SK-N-SH (cell line): ENCODE results near the gene CDX1. TPM values are rescaled to one million over a fixed set of nuclear protein-coding genes. Genes with fewer than 3 reads are reported as not detected.

Source experiments
- CTCF ChIA-PET: fragments of 300-600, 350-600 bp; formaldehyde crosslinking; extraction: SDS; loops from one replicate; lab custom pipeline; 2021; lab: Yijun Ruan, JAX
- POLR2A ChIA-PET: fragments of 350-600 bp; sonication (Branson Sonifier 250); formaldehyde crosslinking; extraction: SDS; loops from one replicate; lab custom pipeline; 2020; ENCODE audit warnings: antibody characterized with exemption, inconsistent platforms; lab: Yijun Ruan, JAX
- DNase-seq: peaks from one replicate; pipeline ENCODE4 v3.0.0; 2012
- H2AFZ ChIP-seq: fragments of 200-600 bp; sonication (generic); 2 replicates; pipeline ENCODE4 v1.8.1; 2016; ENCODE audit warnings: antibody characterized with exemption, mild to moderate bottlenecking, low read depth
- H3F3A ChIP-seq: fragments of 200-600 bp; sonication (generic); replicated peaks from 2 replicates; pipeline ENCODE3; 2016; ENCODE audit warnings: antibody characterized with exemption, mild to moderate bottlenecking; ENCODE audit not compliant: insufficient read depth
- H3K27ac ChIP-seq, 2 experiments: fragments of 200-500 bp in 1 of 2; fragments of 200-600 bp in 1 of 2; sonication (Bioruptor generic) in 1 of 2; sonication (generic), shearing (Covaris generic) in 1 of 2; 2 replicates each; pipeline versions ENCODE4 v1.5.1 to v1.6.1; 2014 to 2016; ENCODE audit warnings: low read depth in 2 of 2, inconsistent platforms in 1 of 2, low read length in 1 of 2, mild to moderate bottlenecking in 1 of 2, mixed read lengths in 1 of 2
- H3K27me3 ChIP-seq: fragments of 200-600 bp; sonication (generic), shearing (Covaris generic); 2 replicates; pipeline ENCODE4 v1.6.1; 2016; ENCODE audit warnings: mixed run types; ENCODE audit not compliant: insufficient read depth
- H3K36me3 ChIP-seq, 2 experiments: fragments of 200-500 bp in 1 of 2; fragments of 200-600 bp in 1 of 2; sonication (Bioruptor generic) in 1 of 2; sonication (generic) in 1 of 2; replicated peaks in 1 of 2; 2 replicates each; pipeline versions ENCODE3 to v1.5.1; 2014 to 2016; ENCODE audit warnings: low read length in 1 of 2, mild to moderate bottlenecking in 1 of 2; ENCODE audit not compliant: insufficient read depth in 2 of 2, control insufficient read depth in 1 of 2
- H3K4me1 ChIP-seq, 2 experiments: fragments of 200-500 bp in 1 of 2; fragments of 200-600 bp in 1 of 2; sonication (Bioruptor generic) in 1 of 2; sonication (generic), shearing (Covaris generic) in 1 of 2; 2 replicates each; pipeline versions ENCODE4 v1.5.1 to v1.6.1; 2014 to 2016; ENCODE audit warnings: low read depth in 1 of 2, low read length in 1 of 2, mixed run types in 1 of 2; ENCODE audit not compliant: insufficient read depth in 2 of 2, control insufficient read depth in 1 of 2
- H3K4me2 ChIP-seq: fragments of 200-600 bp; sonication (generic), shearing (Covaris generic); 2 replicates; pipeline ENCODE4 v1.6.1; 2017; ENCODE audit warnings: mixed run types
- H3K4me3 ChIP-seq, 2 experiments: fragments of 200-500 bp in 1 of 2; fragments of 200-600 bp in 1 of 2; sonication (Bioruptor generic) in 1 of 2; sonication (generic), shearing (Covaris generic) in 1 of 2; 2 replicates each; pipeline versions ENCODE4 v1.5.1 to v1.8.1; 2014 to 2016; ENCODE audit warnings: low read depth in 2 of 2, inconsistent platforms in 1 of 2, low read length in 1 of 2, mild to moderate bottlenecking in 1 of 2, mixed read lengths in 1 of 2, moderate library complexity in 1 of 2
- H3K79me2 ChIP-seq: fragments of 200-600 bp; sonication (generic); 2 replicates; pipeline ENCODE4 v1.8.1; 2017; ENCODE audit warnings: mild to moderate bottlenecking; ENCODE audit not compliant: insufficient read depth
- H3K9ac ChIP-seq: fragments of 200-600 bp; sonication (generic); 2 replicates; pipeline ENCODE4 v1.6.1; 2017; ENCODE audit warnings: mixed run types
- H3K9me2 ChIP-seq: fragments of 200-600 bp; sonication (generic); 2 replicates; pipeline ENCODE4 v1.6.1; 2017; ENCODE audit warnings: mixed run types
- H3K9me3 ChIP-seq: fragments of 200-600 bp; sonication (generic); 2 replicates; pipeline ENCODE4 v1.6.1; 2017; ENCODE audit warnings: mixed run types, mild to moderate bottlenecking, moderate library complexity
- H4K20me1 ChIP-seq: fragments of 200-600 bp; sonication (generic); 2 replicates; pipeline ENCODE4 v1.6.1; 2017; ENCODE audit warnings: mild to moderate bottlenecking, mixed run types; ENCODE audit not compliant: insufficient read depth
- EZH2phosphoT487 ChIP-seq: fragments of 200-600 bp; sonication (generic); IDR thresholded peaks from 2 replicates; pipeline ENCODE4 v1.6.1; 2017; ENCODE audit warnings: low read depth, mixed run types, mild to moderate bottlenecking, antibody characterized with exemption, moderate library complexity, borderline replicate concordance
- FOSL2 ChIP-seq: IDR thresholded peaks from 2 replicates; pipeline ENCODE4 v1.4.0; 2012; ENCODE audit warnings: low read depth, mild to moderate bottlenecking, moderate library complexity, borderline replicate concordance
- GABPA ChIP-seq: IDR thresholded peaks from 2 replicates; pipeline ENCODE4 v1.4.0; 2012; ENCODE audit warnings: low read depth, mild to moderate bottlenecking
- NFIC ChIP-seq: IDR thresholded peaks from 2 replicates; pipeline ENCODE4 v1.4.0; 2012; ENCODE audit warnings: borderline replicate concordance
- RAD21 ChIP-seq: IDR thresholded peaks from 2 replicates; pipeline ENCODE4 v1.6.1; 2012; ENCODE audit warnings: mild to moderate bottlenecking, low read length
- RFX5 ChIP-seq: IDR thresholded peaks from 2 replicates; pipeline ENCODE4 v1.6.1; 2012; ENCODE audit warnings: mild to moderate bottlenecking, improper control_type of control experiment, low read length
- RXRA ChIP-seq: IDR thresholded peaks from 2 replicates; pipeline ENCODE4 v1.4.0; 2012; ENCODE audit warnings: low read depth, mild to moderate bottlenecking, borderline replicate concordance
- SIN3A ChIP-seq: IDR thresholded peaks from 2 replicates; pipeline ENCODE4 v1.6.1; 2012; ENCODE audit warnings: low read depth, mild to moderate bottlenecking, low read length, moderate library complexity, borderline replicate concordance
- SMC3 ChIP-seq: IDR thresholded peaks from 2 replicates; pipeline ENCODE4 v1.6.1; 2012; ENCODE audit warnings: low read depth, low read length, improper control_type of control experiment
- TAF1 ChIP-seq: IDR thresholded peaks from 2 replicates; pipeline ENCODE4 v1.6.1; 2012; ENCODE audit warnings: low read depth, mild to moderate bottlenecking, low read length, moderate library complexity, borderline replicate concordance
- TEAD4 ChIP-seq: IDR thresholded peaks from 2 replicates; pipeline ENCODE4 v1.4.0; 2012; ENCODE audit warnings: mild to moderate bottlenecking, borderline replicate concordance; ENCODE audit not compliant: insufficient read depth
- YY1 ChIP-seq: IDR thresholded peaks from 2 replicates; pipeline ENCODE4 v1.4.0; 2012; ENCODE audit warnings: low read depth, mild to moderate bottlenecking
- WGBS: methylation state at CpG from one replicate; pipeline ENCODE4 v1.1.6; 2017; ENCODE audit warnings: low lambda C conversion rate; 5-methylcytosine and 5-hydroxymethylcytosine counted together
- polyA plus RNA-seq, 3 experiments: library from polyadenylated mRNA; depleted of rRNA; stranded (reverse); fragments of >200 nt; gene quantifications; 2 replicates each; pipeline ENCODE4 v1.2.3, GENCODE V29; 2012
- TF ChIP-seq, protein P1 (sequence below): fragments of 150-350 bp; IDR thresholded peaks from 2 replicates; pipeline ENCODE4 v1.6.1; 2016; ENCODE audit warnings: mild to moderate bottlenecking, low read depth, low read length
- TF ChIP-seq, protein P2 (sequence below): fragments of 150-350 bp; IDR thresholded peaks from 2 replicates; pipeline ENCODE4 v1.6.1; 2017; ENCODE audit warnings: antibody characterized with exemption, low read length, low read depth, borderline replicate concordance
- TF ChIP-seq, protein P3 (sequence below): IDR thresholded peaks from 2 replicates; pipeline ENCODE4 v1.4.0; 2012; ENCODE audit warnings: low read depth, borderline replicate concordance
- TF ChIP-seq, protein P4 (sequence below): IDR thresholded peaks from 2 replicates; pipeline ENCODE4 v1.4.0; 2012; ENCODE audit warnings: low read depth
- TF ChIP-seq, protein P5 (sequence below): fragments of 200-600 bp; sonication (generic); IDR thresholded peaks from 2 replicates; pipeline ENCODE4 v1.6.1; 2017; ENCODE audit warnings: antibody characterized with exemption, mild to moderate bottlenecking, moderate library complexity

Gene CDX1
- polyA plus RNA-seq, 1 of the 3 experiments (the other 2 are of a cell fraction), result 0.23 TPM

DNA sequence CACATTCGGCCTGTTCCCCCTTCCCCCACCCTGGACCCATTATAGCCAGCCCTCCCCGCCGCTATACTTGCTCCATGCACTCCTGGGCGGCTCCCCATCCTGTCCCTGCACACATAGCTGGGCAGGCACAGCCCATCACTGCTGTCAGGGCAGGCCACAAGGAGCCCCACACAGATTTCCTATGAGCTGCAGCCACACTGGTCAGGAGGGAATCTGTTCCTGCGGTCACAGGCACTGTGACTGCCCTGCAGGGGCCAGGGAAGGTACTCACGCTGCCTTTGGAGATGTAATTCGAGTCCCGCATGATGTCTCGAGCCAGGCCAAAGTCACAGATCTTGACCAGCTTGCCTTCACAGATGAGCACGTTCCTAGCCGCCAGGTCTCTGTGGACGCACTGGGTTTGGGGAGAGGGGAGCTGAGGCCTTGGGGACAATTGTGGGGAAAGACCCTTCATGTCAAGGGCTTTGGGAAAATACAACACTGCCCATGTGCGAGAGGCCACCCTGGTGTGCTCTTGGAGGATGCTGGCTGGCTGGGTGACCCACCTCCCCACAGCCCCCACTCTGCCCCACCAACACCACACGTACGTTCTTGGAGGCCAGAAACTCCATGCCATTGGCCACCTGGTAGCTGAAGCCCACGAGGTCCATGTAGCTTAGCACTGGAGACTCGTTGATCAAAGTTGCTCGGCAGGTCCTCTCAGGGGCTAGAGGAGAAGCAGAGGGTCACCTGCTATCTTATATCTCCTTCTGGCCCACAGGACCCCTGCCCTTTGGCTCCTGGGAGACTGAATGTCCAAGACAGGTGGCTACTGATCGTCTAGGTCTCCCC is 45.7 kb upstream of the CDX1 start:
- Histone ChIP-seq H3K4me1 (no peaks in the 10 kb centered on the region), H3K9me3 (no peaks in the 10 kb centered on the region), H3K27ac (no peak overlapping the region), H3K79me2 (no peaks in the 10 kb centered on the region), H3K27me3 (no peaks in the 10 kb centered on the region), H2AFZ (no peak overlapping the region), H3K9me2 (no peaks in the 10 kb centered on the region), H4K20me1 (no peaks in the 10 kb centered on the region), H3K4me3 (no peak overlapping the region), H3K36me3 (peaks cover 9 to 81% of the 10 kb centered on the region in 2 experiments), H3F3A (no peaks in the 10 kb centered on the region), H3K9ac (no peak overlapping the region), H3K4me2 (no peak overlapping the region)
- no peak for TF ChIP-seq EZH2phosphoT487
- no peak for TF ChIP-seq TEAD4
- TF ChIP-seq, protein P1, sequence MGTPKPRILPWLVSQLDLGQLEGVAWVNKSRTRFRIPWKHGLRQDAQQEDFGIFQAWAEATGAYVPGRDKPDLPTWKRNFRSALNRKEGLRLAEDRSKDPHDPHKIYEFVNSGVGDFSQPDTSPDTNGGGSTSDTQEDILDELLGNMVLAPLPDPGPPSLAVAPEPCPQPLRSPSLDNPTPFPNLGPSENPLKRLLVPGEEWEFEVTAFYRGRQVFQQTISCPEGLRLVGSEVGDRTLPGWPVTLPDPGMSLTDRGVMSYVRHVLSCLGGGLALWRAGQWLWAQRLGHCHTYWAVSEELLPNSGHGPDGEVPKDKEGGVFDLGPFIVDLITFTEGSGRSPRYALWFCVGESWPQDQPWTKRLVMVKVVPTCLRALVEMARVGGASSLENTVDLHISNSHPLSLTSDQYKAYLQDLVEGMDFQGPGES, result no peak
- CTCF ChIA-PET, result interaction anchor here (1.1 to 12.5 kb wide), 4 partner anchors 9 to 121 kb away, joined by 3 to 173 read pairs (median 7); partner anchors contain the start of genes HMGXB3 and TIGD6
- POLR2A ChIA-PET, result interaction anchor here (2.6 kb wide), 1 partner anchor 9 kb away, joined by 8 read pairs; no protein-coding TSS in a partner anchor
- no peak for DNase-seq
- 94% methylated on average over 7 of the region's 19 CpGs for WGBS

DNA sequence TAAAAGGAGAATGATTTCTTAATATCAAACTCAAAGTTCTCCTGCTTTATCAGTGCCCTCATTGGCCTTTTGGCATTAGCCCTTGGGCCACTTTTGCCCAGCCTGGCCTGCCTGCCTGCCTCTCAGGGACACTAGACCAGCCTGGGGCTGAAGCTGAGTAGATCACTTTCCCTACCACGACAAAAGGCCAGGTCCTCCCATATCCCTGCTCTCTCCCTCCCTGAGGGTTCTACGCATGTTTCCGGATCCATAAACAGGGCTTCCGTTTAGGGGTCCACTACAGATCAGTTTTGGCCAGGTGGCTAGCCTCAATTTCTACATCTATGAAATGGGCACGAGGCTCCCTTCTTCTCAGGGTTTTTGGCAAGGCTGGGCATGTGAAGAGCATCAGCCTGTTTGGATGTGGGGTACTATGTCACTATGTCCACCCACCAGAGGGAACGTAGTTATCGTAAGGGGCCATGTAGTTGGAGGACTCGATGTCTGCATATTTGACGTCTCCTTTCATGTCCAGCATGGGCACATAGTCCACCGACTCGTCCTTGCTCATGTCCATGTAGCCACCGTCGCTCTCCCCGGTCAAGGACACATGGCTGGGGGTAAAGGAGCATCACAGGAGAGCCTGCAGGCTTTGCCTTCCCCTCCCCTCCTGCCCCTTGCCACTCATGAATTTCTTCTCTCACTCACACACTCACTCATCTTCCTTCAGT is 45.0 kb upstream of the CDX1 start:
- no peak for DNase-seq
- 91% methylated on average over 13 of the region's 14 CpGs for whole genome bisulfite sequencing
- no peak overlapping the region for H3K9ac ChIP-seq
- no peak overlapping the region for H2AFZ ChIP-seq
- CTCF ChIA-PET, result interaction anchor here (1.0 to 12.5 kb wide), 6 partner anchors 8 to 131 kb away, joined by 3 to 173 read pairs (median 4); partner anchors contain the start of genes HMGXB3 and TIGD6
- no peak overlapping the region for H3K27ac ChIP-seq
- H3K9me2 ChIP-seq, result no peaks in the 10 kb centered on the region
- no peak overlapping the region for H3K4me3 ChIP-seq
- no peak overlapping the region for H3K4me2 ChIP-seq
- no peaks in the 10 kb centered on the region for H3K79me2 ChIP-seq
- H3F3A ChIP-seq, result no peaks in the 10 kb centered on the region
- H3K36me3 ChIP-seq, result peaks cover 10 to 86% of the 10 kb centered on the region in 2 experiments
- H3K9me3 ChIP-seq, result no peaks in the 10 kb centered on the region
- no peak for TF ChIP-seq SMC3
- no peak for TF ChIP-seq YY1
- no peak for TF ChIP-seq RFX5
- TF ChIP-seq FOSL2, result no peak
- TF ChIP-seq RAD21, result no peak
- TF ChIP-seq GABPA, result no peak
- no peak for TF ChIP-seq EZH2phosphoT487
- TF ChIP-seq, protein P2, sequence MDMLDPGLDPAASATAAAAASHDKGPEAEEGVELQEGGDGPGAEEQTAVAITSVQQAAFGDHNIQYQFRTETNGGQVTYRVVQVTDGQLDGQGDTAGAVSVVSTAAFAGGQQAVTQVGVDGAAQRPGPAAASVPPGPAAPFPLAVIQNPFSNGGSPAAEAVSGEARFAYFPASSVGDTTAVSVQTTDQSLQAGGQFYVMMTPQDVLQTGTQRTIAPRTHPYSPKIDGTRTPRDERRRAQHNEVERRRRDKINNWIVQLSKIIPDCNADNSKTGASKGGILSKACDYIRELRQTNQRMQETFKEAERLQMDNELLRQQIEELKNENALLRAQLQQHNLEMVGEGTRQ, result no peak
- TF ChIP-seq, protein P3, sequence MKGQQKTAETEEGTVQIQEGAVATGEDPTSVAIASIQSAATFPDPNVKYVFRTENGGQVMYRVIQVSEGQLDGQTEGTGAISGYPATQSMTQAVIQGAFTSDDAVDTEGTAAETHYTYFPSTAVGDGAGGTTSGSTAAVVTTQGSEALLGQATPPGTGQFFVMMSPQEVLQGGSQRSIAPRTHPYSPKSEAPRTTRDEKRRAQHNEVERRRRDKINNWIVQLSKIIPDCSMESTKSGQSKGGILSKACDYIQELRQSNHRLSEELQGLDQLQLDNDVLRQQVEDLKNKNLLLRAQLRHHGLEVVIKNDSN, result no peak
- no peak for TF ChIP-seq TAF1
- no peak for TF ChIP-seq NFIC
- TF ChIP-seq, protein P4, sequence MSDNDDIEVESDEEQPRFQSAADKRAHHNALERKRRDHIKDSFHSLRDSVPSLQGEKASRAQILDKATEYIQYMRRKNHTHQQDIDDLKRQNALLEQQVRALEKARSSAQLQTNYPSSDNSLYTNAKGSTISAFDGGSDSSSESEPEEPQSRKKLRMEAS, result no peak
- TF ChIP-seq SIN3A, result no peak
- TF ChIP-seq, protein P5, sequence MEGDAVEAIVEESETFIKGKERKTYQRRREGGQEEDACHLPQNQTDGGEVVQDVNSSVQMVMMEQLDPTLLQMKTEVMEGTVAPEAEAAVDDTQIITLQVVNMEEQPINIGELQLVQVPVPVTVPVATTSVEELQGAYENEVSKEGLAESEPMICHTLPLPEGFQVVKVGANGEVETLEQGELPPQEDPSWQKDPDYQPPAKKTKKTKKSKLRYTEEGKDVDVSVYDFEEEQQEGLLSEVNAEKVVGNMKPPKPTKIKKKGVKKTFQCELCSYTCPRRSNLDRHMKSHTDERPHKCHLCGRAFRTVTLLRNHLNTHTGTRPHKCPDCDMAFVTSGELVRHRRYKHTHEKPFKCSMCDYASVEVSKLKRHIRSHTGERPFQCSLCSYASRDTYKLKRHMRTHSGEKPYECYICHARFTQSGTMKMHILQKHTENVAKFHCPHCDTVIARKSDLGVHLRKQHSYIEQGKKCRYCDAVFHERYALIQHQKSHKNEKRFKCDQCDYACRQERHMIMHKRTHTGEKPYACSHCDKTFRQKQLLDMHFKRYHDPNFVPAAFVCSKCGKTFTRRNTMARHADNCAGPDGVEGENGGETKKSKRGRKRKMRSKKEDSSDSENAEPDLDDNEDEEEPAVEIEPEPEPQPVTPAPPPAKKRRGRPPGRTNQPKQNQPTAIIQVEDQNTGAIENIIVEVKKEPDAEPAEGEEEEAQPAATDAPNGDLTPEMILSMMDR, result no peak
- TF ChIP-seq TEAD4, result no peak
- no peak for TF ChIP-seq RXRA
- H3K4me1 ChIP-seq, result no peaks in the 10 kb centered on the region
- H3K27me3 ChIP-seq, result no peaks in the 10 kb centered on the region
- POLR2A ChIA-PET, result interaction anchor here (2.6 kb wide), 1 partner anchor 10 kb away, joined by 8 read pairs; no protein-coding TSS in a partner anchor
- H4K20me1 ChIP-seq, result no peaks in the 10 kb centered on the region
